K562 (cell line): ENCODE measurements around the gene CHPF. TPM values are rescaled to one million over a fixed set of nuclear protein-coding genes. Genes with fewer than 3 reads are reported as not detected.
A peak's percentile ranks its signal among the peaks of the same experiment; 100 is the strongest.

ENCODE experiments used
- ATAC-seq: fragments of 200-7000 bp; cut with Tn5 transposase; 3 replicates; pipeline ENCODE4 v1.9.1; 2020; ENCODE audit warnings: moderate library complexity
- BruUV-seq: library from RNA; stranded (reverse); fragments of 400-500 nt; replicated peaks from 2 replicates; lab custom pipeline; 2021; lab: Mats Ljungman, UMichigan
- CTCF ChIA-PET: fragments of 300-600 bp; formaldehyde crosslinking; extraction: SDS; loops from one replicate; lab custom pipeline; 2021; ENCODE audit warnings: low intra/inter-chr PET ratio; lab: Yijun Ruan, JAX
- POLR2A ChIA-PET: fragments of 300-600, 350-650 bp; sonication (Branson Sonifier 250); formaldehyde crosslinking; extraction: SDS; loops from one replicate; lab custom pipeline; 2021; ENCODE audit warnings: antibody characterized with exemption, inconsistent platforms; lab: Yijun Ruan, JAX
- DNase-seq, 4 experiments: peaks; one replicate each; pipeline versions ENCODE4 v3.0.0 to v3.0.0-alpha.2; 2011 to 2018; ENCODE audit warnings: low spot score in 3 of 4, mixed read lengths in 3 of 4; ENCODE audit errors: extremely low read depth in 1 of 4
- FAIRE-seq: peaks from 2 replicates; lab custom pipeline; 2011; peaks lifted over from hg19 to GRCh38; lab: Jason Lieb, UNC
- H2AFZ ChIP-seq: 2 replicates; pipeline ENCODE4 v1.6.0; 2011; ENCODE audit warnings: low read depth, low read length, control low read depth, inconsistent platforms
- H3K27ac ChIP-seq: fragments of 200-600 bp; 3 replicates; pipeline ENCODE4 v1.8.0; 2011; ENCODE audit warnings: low read depth, mild to moderate bottlenecking, control low read depth, inconsistent platforms, low read length, moderate library complexity, mixed read lengths; ENCODE audit errors: extremely low read depth
- H3K27me3 ChIP-seq, 2 experiments: fragments of 300-600 bp in 1 of 2; 2 replicates in 1 of 2; 3 replicates in 1 of 2; pipeline versions ENCODE4 v1.6.0 to v1.8.0; 2011; ENCODE audit warnings: inconsistent platforms in 2 of 2, low read length in 2 of 2, mild to moderate bottlenecking in 1 of 2, mixed read lengths in 1 of 2, moderate library complexity in 1 of 2; ENCODE audit not compliant: control insufficient read depth in 2 of 2, insufficient read depth in 2 of 2
- H3K36me3 ChIP-seq: fragments of 300-600 bp; 3 replicates; pipeline ENCODE4 v1.8.0; 2011; ENCODE audit warnings: mild to moderate bottlenecking, low read length, inconsistent platforms; ENCODE audit not compliant: control insufficient read depth, insufficient read depth
- H3K4me1 ChIP-seq, 2 experiments: fragments of 200-600 bp in 1 of 2; replicated peaks in 1 of 2; 2 replicates in 1 of 2; 3 replicates in 1 of 2; pipeline versions ENCODE4 v1.5.1 to v1.8.0; 2011; ENCODE audit warnings: inconsistent platforms in 2 of 2, low read length in 2 of 2, mild to moderate bottlenecking in 1 of 2, mixed read lengths in 1 of 2, moderate library complexity in 1 of 2; ENCODE audit not compliant: control insufficient read depth in 2 of 2, insufficient read depth in 2 of 2
- H3K4me2 ChIP-seq: 2 replicates; pipeline ENCODE4 v1.6.1; 2011; ENCODE audit warnings: low read length, control low read depth, inconsistent platforms, mixed read lengths; ENCODE audit not compliant: insufficient read depth
- H3K4me3 ChIP-seq: fragments of 200-600 bp; sonication (generic), shearing (Covaris generic); 2 replicates; pipeline ENCODE4 v1.5.1; 2016; ENCODE audit warnings: control low read depth, inconsistent platforms
- H3K79me2 ChIP-seq: fragments of 200-600 bp; 3 replicates; pipeline ENCODE4 v1.8.0; 2011; ENCODE audit warnings: low read length, inconsistent platforms; ENCODE audit not compliant: control insufficient read depth, insufficient read depth
- H3K9ac ChIP-seq, 2 experiments: 2 replicates each; pipeline versions ENCODE4 v1.6.0 to v1.6.1; 2011; ENCODE audit warnings: low read depth in 2 of 2, low read length in 2 of 2, control low read depth in 1 of 2, inconsistent platforms in 1 of 2, mild to moderate bottlenecking in 1 of 2, mixed read lengths in 1 of 2; ENCODE audit not compliant: insufficient read depth in 1 of 2
- H3K9me1 ChIP-seq: one replicate; pipeline ENCODE4 v1.6.0; 2011; ENCODE audit warnings: inconsistent platforms, mild to moderate bottlenecking, low read length, moderate library complexity; ENCODE audit not compliant: control insufficient read depth, insufficient read depth
- H3K9me3 ChIP-seq: replicated peaks from 2 replicates; pipeline ENCODE4 v1.5.1; 2011; ENCODE audit warnings: low read depth, low read length, inconsistent platforms; ENCODE audit not compliant: control insufficient read depth, insufficient read depth
- H4K20me1 ChIP-seq: replicated peaks from 2 replicates; pipeline ENCODE4 v1.6.1; 2011; ENCODE audit warnings: low read length, inconsistent platforms, mixed read lengths; ENCODE audit not compliant: control insufficient read depth, insufficient read depth
- DDX20 ChIP-seq: fragments of 450-650 bp; IDR thresholded peaks from 2 replicates; pipeline ENCODE4 v1.6.1; 2016; ENCODE audit warnings: missing genetic modification characterization, low read depth, mild to moderate bottlenecking, missing compliant biosample characterization, moderate library complexity
- NR3C1 ChIP-seq: sonication (generic); formaldehyde crosslinking; IDR thresholded peaks from 2 replicates; pipeline ENCODE4 v1.8.1; 2022; ENCODE audit warnings: missing genetic modification reagents
- SETDB1 ChIP-seq: IDR thresholded peaks from one replicate; pipeline ENCODE4 v1.6.1; 2012; ENCODE audit warnings: low read length, control low read depth, inconsistent platforms
- TAL1 ChIP-seq: fragments of 450-650 bp; IDR thresholded peaks from 2 replicates; pipeline ENCODE4 v1.6.1; 2016; ENCODE audit warnings: mild to moderate bottlenecking
- TARDBP ChIP-seq: fragments of 450-650 bp; IDR thresholded peaks from 2 replicates; pipeline ENCODE4 v1.6.1; 2016
- TEAD1 ChIP-seq, 2 experiments: fragments of 450-650 bp in 1 of 2; sonication (generic) in 1 of 2; formaldehyde crosslinking; IDR thresholded peaks; 2 replicates each; pipeline versions ENCODE4 v1.4.0 to v1.8.0; 2020 to 2022; ENCODE audit warnings: mild to moderate bottlenecking in 2 of 2, missing genetic modification reagents in 1 of 2
- USF2 ChIP-seq: sonication (generic); formaldehyde crosslinking; IDR thresholded peaks from 2 replicates; pipeline ENCODE4 v1.5.0; 2020; ENCODE audit warnings: missing genetic modification reagents
- ZNF778 ChIP-seq: fragments of 450-650 bp; formaldehyde crosslinking; IDR thresholded peaks from 2 replicates; pipeline ENCODE4 v1.4.0; 2020; ENCODE audit warnings: mild to moderate bottlenecking, moderate library complexity
- WGBS: fragments of 100-300 bp; shearing (Covaris generic); methylation state at CpG from one replicate; pipeline ENCODE4 v1.1.6; 2016; ENCODE audit warnings: low coverage, mixed read lengths; ENCODE audit not compliant: insufficient coverage; ENCODE audit errors: missing lambda C conversion rate; 5-methylcytosine and 5-hydroxymethylcytosine counted together
- in situ Hi-C: fragments of 300-500 bp; cut with MboI; formaldehyde crosslinking; loops from 4 replicates; pipeline ENCODE4 v1.15.0; 2018; ENCODE audit warnings: inconsistent platforms, mixed read lengths
- intact Hi-C: fragments of 100-400 bp; cut with micrococcal nuclease; formaldehyde crosslinking; loops from 2 replicates; pipeline ENCODE4 v1.14.2; 2022
- polyA plus RNA-seq, 8 experiments: library from polyadenylated mRNA; depleted of rRNA in 4 of 8; stranded (reverse) in 5 of 8; unstranded in 3 of 8; fragments of >200 nt; fragmentation: Nextera tagmentation in 2 of 8; fragmentation: Illumina TruSeq in 1 of 8; extraction: Ambion mirVana in 2 of 8; extraction: Trizol in 1 of 8; gene quantifications; 2 replicates each; pipeline versions ENCODE4 v1.2.1 to v1.2.3, GENCODE V29; 2011 to 2014; ENCODE audit warnings: inconsistent platforms in 1 of 8, missing spikeins in 1 of 8
- total RNA-seq, 7 experiments: library from RNA; depleted of rRNA in 6 of 7; stranded (reverse); fragments of >200 nt in 6 of 7; fragmentation: Illumina TruSeq in 2 of 7; extraction: Trizol in 2 of 7; gene quantifications; 2 replicates each; pipeline versions ENCODE4 v1.2.1 to v1.2.3, GENCODE V29; 2011 to 2021; ENCODE audit warnings: low replicate concordance in 1 of 7
- TF ChIP-seq, protein P1 (sequence below): sonication (generic); IDR thresholded peaks from 2 replicates; pipeline ENCODE4 v1.6.1; 2016

CHPF gene
- total and polyA plus RNA-seq, 9 of the 15 experiments (the other 6 are each of a cell fraction or from before 2014, with no cell fraction given): 0.15 to 57.2 (median 7.9) TPM

GRCh38 chr2:219537657-219538488 is 5.7 kb downstream of the CHPF start:
- Histone ChIP-seq H3K27me3 (no peaks in the 10 kb centered on the region), H2AFZ (no peak overlapping the region), H3K9ac (peak overlapping the region in 1 of 2 experiments; percentile 74; a peak in 2 of 4 replicates), H3K27ac (no peak overlapping the region), H3K36me3 (peaks cover 51% of the 10 kb centered on the region; the same call in 2 of the 3 replicates), H3K79me2 (peaks cover 18% of the 10 kb centered on the region), H3K9me3 (no peaks in the 10 kb centered on the region), H3K9me1 (no peaks in the 10 kb centered on the region), H3K4me2 (no peak overlapping the region), H4K20me1 (peaks cover 18% of the 10 kb centered on the region; the same call in 1 of the 2 replicates), H3K4me1 (peaks cover 0 to 54% of the 10 kb centered on the region in 2 experiments; a peak in 3 of 5 replicates), H3K4me3 (no peak overlapping the region)
- CTCF ChIA-PET: interaction anchor here (0.8 kb wide), 1 partner anchor 57 kb away, joined by 3 read pairs; no protein-coding TSS in a partner anchor
- no peak for TF ChIP-seq ZNF778
- TF ChIP-seq USF2: no peak
- no peak for TF ChIP-seq DDX20 (tag)
- TF ChIP-seq, protein P1, sequence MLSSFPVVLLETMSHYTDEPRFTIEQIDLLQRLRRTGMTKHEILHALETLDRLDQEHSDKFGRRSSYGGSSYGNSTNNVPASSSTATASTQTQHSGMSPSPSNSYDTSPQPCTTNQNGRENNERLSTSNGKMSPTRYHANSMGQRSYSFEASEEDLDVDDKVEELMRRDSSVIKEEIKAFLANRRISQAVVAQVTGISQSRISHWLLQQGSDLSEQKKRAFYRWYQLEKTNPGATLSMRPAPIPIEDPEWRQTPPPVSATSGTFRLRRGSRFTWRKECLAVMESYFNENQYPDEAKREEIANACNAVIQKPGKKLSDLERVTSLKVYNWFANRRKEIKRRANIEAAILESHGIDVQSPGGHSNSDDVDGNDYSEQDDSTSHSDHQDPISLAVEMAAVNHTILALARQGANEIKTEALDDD: no peak
- no peak for TF ChIP-seq TAL1
- TF ChIP-seq NR3C1 (CRISPR knock-in tag): no peak
- no peak for TF ChIP-seq TEAD1 (CRISPR knock-in tag; IDR thresholded peaks at IDR 0.05)
- TF ChIP-seq SETDB1: no peak
- no peak for TF ChIP-seq TARDBP
- 73% methylated on average over 7 of the region's 15 CpGs for WGBS
- POLR2A ChIA-PET: interaction anchor here (0.5 to 1.1 kb wide), 3 partner anchors 14 to 164 kb away, joined by 3 read pairs; no protein-coding TSS in a partner anchor
- in situ Hi-C loops: no loop called here
- no TSS peak for BruUV-seq
- FAIRE-seq (no peak), DNase-seq (no peak), ATAC-seq (no peak)
- intact Hi-C loops: no loop called here
